Caco-2 (cell line): ENCODE results near the gene POFUT1. TPM values are rescaled to one million over a fixed set of nuclear protein-coding genes. Genes with fewer than 3 reads are reported as not detected.

Experiments used
- BruUV-seq: library from RNA; stranded (reverse); fragments of 400-500 nt; replicated peaks from 2 replicates; lab custom pipeline; 2021; lab: Mats Ljungman, UMichigan
- CTCF ChIA-PET: fragments of 300-600 bp; sonication (Branson Sonifier 250); formaldehyde crosslinking; loops from one replicate; lab custom pipeline; 2022; ENCODE audit warnings: antibody characterized with exemption; lab: Charles Lee
- POLR2A ChIA-PET: fragments of 300-600 bp; sonication (Branson Sonifier 250); formaldehyde crosslinking; loops from one replicate; lab custom pipeline; 2022; ENCODE audit warnings: antibody characterized with exemption; lab: Charles Lee
- DNase-seq, 2 experiments: peaks; one replicate each; pipeline versions ENCODE4 v3.0.0 to v3.0.0-alpha.2; 2020 to 2022
- H3K27me3 ChIP-seq: replicated peaks from 2 replicates; pipeline ENCODE4 v1.6.0; 2011; ENCODE audit warnings: low read length; ENCODE audit not compliant: control insufficient read depth, insufficient read depth
- H3K36me3 ChIP-seq: 2 replicates; pipeline ENCODE4 v1.5.1; 2011; ENCODE audit warnings: low read length; ENCODE audit not compliant: control insufficient read depth, insufficient read depth
- H3K4me1 ChIP-seq: fragments of 250-450 bp; sonication (Bioruptor Pico); 2 replicates; pipeline ENCODE4 v1.5.1; 2020; ENCODE audit warnings: mild to moderate bottlenecking
- H3K4me3 ChIP-seq: 2 replicates; pipeline ENCODE4 v1.5.1; 2011; ENCODE audit warnings: low read depth, mild to moderate bottlenecking, control low read depth, low read length
- H3K9me3 ChIP-seq: fragments of 250-450 bp; sonication (Bioruptor Pico); 2 replicates; pipeline ENCODE4 v1.5.1; 2020; ENCODE audit warnings: mild to moderate bottlenecking, moderate library complexity
- H3K27ac Mint-ChIP-seq: one replicate; pipeline ENCODE4 v1.8.0; 2022; ENCODE audit warnings: mixed read lengths; ENCODE audit not compliant: unreplicated experiment
- H3K27me3 Mint-ChIP-seq: one replicate; pipeline ENCODE4 v1.8.0; 2022; ENCODE audit warnings: mixed read lengths; ENCODE audit not compliant: insufficient read depth, unreplicated experiment
- H3K36me3 Mint-ChIP-seq: one replicate; pipeline ENCODE4 v1.8.0; 2022; ENCODE audit warnings: mild to moderate bottlenecking, mixed read lengths; ENCODE audit not compliant: insufficient read depth, unreplicated experiment
- H3K4me1 Mint-ChIP-seq: one replicate; pipeline ENCODE4 v1.8.0; 2022; ENCODE audit warnings: low read depth, mixed read lengths; ENCODE audit not compliant: unreplicated experiment
- H3K4me3 Mint-ChIP-seq: one replicate; pipeline ENCODE4 v1.8.0; 2022; ENCODE audit warnings: mild to moderate bottlenecking, moderate library complexity, mixed read lengths; ENCODE audit not compliant: unreplicated experiment
- H3K9me3 Mint-ChIP-seq: one replicate; pipeline ENCODE4 v1.8.0; 2022; ENCODE audit warnings: mixed read lengths; ENCODE audit not compliant: unreplicated experiment
- intact Hi-C: fragments of 100-400 bp; cut with micrococcal nuclease; formaldehyde crosslinking; loops from one replicate; pipeline ENCODE4 v1.10.0; 2022; ENCODE audit not compliant: unreplicated experiment
- total RNA-seq: library from RNA; stranded (reverse); gene quantifications from 2 replicates; pipeline ENCODE4 v1.2.3, GENCODE V29; 2022
- TF ChIP-seq, protein P1 (sequence below), 2 experiments: fragments of 200-600 bp in 1 of 2; IDR thresholded peaks; 1 replicate in 1 of 2; 2 replicates in 1 of 2; pipeline versions ENCODE4 v1.5.1 to v1.8.0; 2011 to 2022; ENCODE audit warnings: antibody characterized with exemption in 1 of 2, control low read depth in 1 of 2, inconsistent platforms in 1 of 2, low read depth in 1 of 2, low read length in 1 of 2, mild to moderate bottlenecking in 1 of 2, moderate library complexity in 1 of 2; ENCODE audit not compliant: insufficient read depth in 1 of 2, severe bottlenecking in 1 of 2, unreplicated experiment in 1 of 2

Gene POFUT1
- total RNA-seq, 1 experiment from 2014 or later = 158 TPM

DNA sequence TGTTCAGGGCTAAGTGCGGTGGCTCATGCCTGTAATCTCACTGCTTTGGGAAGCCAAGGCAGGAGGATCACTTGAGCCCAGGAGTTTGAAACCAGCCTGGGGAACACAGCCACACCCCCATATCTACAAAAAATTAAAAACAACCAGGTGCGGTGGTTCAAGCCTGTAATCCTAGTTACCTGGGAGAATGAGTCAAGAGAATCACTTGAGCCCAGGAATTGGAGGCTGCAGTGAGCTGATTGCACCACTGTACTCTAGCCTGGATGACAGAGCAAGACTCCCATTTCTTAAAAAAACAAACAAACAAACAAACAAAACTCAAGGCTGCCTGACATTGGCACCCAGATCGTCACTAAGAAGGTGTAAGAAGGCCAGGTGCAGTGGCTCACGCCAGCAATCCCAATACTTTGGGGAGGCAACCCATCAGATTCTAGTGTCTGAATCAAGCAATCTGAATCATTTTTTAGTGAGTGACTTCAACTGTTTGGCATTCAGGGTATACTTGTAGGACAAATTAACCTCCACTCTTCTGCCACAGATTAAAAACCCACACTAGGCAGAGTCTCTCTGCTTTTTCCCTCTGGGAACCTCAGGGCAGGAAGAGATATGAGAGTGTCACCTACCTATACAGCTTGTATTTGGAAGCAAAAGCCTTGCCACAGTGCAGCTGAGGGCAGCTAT lies 6.2 kb upstream of the POFUT1 start:
- no peak overlapping the region for H3K27ac Mint-ChIP-seq

DNA sequence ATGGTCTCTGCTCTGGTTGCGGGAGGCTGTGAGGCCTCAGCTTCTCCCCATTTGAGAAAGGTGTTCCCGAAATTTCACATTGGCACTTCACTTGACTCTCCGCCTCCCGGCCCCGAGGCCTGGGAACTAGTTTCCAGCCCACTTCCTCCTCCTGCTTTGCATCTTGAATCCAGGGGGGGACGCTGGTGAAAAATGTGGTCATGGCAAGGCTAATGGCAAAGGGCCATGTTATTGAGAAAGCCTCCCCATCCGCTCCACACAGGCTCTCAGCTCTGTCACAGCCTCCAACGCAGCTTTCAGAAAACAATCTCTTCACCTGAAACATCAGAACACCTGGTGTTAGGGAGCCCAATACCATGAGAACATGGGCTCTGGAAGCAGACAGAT lies 5.7 kb upstream of the POFUT1 start:
- H3K36me3 ChIP-seq = peaks cover 14% of the 10 kb centered on the region
- H3K4me1 Mint-ChIP-seq = peaks cover 38% of the 10 kb centered on the region
- intact Hi-C loops = no loop called here
- peaks cover 97% of the 10 kb centered on the region for H3K36me3 Mint-ChIP-seq
- no peaks in the 10 kb centered on the region for H3K27me3 Mint-ChIP-seq
- TF ChIP-seq, protein P1, sequence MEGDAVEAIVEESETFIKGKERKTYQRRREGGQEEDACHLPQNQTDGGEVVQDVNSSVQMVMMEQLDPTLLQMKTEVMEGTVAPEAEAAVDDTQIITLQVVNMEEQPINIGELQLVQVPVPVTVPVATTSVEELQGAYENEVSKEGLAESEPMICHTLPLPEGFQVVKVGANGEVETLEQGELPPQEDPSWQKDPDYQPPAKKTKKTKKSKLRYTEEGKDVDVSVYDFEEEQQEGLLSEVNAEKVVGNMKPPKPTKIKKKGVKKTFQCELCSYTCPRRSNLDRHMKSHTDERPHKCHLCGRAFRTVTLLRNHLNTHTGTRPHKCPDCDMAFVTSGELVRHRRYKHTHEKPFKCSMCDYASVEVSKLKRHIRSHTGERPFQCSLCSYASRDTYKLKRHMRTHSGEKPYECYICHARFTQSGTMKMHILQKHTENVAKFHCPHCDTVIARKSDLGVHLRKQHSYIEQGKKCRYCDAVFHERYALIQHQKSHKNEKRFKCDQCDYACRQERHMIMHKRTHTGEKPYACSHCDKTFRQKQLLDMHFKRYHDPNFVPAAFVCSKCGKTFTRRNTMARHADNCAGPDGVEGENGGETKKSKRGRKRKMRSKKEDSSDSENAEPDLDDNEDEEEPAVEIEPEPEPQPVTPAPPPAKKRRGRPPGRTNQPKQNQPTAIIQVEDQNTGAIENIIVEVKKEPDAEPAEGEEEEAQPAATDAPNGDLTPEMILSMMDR (IDR thresholded peaks at IDR 0.05; ENCODE audit: insufficient read depth in 1 of 2, low read depth in 1 of 2, low read length in 1 of 2, severe bottlenecking in 1 of 2, unreplicated experiment in 1 of 2) = no peak
- no peaks in the 10 kb centered on the region for H3K9me3 ChIP-seq
- H3K4me3 ChIP-seq = no peak overlapping the region
- peaks cover 38% of the 10 kb centered on the region for H3K4me1 ChIP-seq
- H3K9me3 Mint-ChIP-seq = no peaks in the 10 kb centered on the region
- BruUV-seq = no TSS peak
- ChIA-PET CTCF (no interaction called here), POLR2A (interaction anchor here (0.5 kb wide), 1 partner anchor 195 kb away, joined by 5 read pairs; no protein-coding TSS in a partner anchor)
- H3K4me3 Mint-ChIP-seq = no peak overlapping the region
- no peak for DNase-seq
- no peaks in the 10 kb centered on the region for H3K27me3 ChIP-seq
- no peak overlapping the region for H3K27ac Mint-ChIP-seq

More for the DNA sequence above, 6.2 kb upstream of the POFUT1 start:
- H3K4me1 Mint-ChIP-seq = peaks cover 38% of the 10 kb centered on the region
- BruUV-seq = no TSS peak
- peaks cover 97% of the 10 kb centered on the region for H3K36me3 Mint-ChIP-seq
- Histone ChIP-seq H3K4me3 (no peak overlapping the region), H3K36me3 (peaks cover 18% of the 10 kb centered on the region), H3K9me3 (no peaks in the 10 kb centered on the region), H3K27me3 (no peaks in the 10 kb centered on the region), H3K4me1 (peaks cover 35% of the 10 kb centered on the region)
- no peak for DNase-seq
- POLR2A ChIA-PET = interaction anchor here (0.5 kb wide), 1 partner anchor 195 kb away, joined by 5 read pairs; no protein-coding TSS in a partner anchor
- TF ChIP-seq, protein P1 (IDR thresholded peaks at IDR 0.05; ENCODE audit: insufficient read depth in 1 of 2, low read depth in 1 of 2, low read length in 1 of 2, severe bottlenecking in 1 of 2, unreplicated experiment in 1 of 2) = no peak
- no peaks in the 10 kb centered on the region for H3K9me3 Mint-ChIP-seq
- CTCF ChIA-PET = no interaction called here
- intact Hi-C loops = no loop called here
- no peaks in the 10 kb centered on the region for H3K27me3 Mint-ChIP-seq
- H3K4me3 Mint-ChIP-seq = no peak overlapping the region

GRCh38 chr20:32203356-32204204 lies 4.1 kb upstream of the POFUT1 start:
- Mint-ChIP-seq H3K36me3 (peaks cover 87% of the 10 kb centered on the region), H3K9me3 (no peaks in the 10 kb centered on the region), H3K27me3 (no peaks in the 10 kb centered on the region), H3K4me1 (peaks cover 38% of the 10 kb centered on the region), H3K4me3 (peak overlapping the region; percentile 92), H3K27ac (peak overlapping the region; percentile 89)
- Histone ChIP-seq H3K36me3 (peaks cover 12% of the 10 kb centered on the region), H3K4me1 (peaks cover 38% of the 10 kb centered on the region), H3K9me3 (no peaks in the 10 kb centered on the region), H3K4me3 (no peak overlapping the region), H3K27me3 (no peaks in the 10 kb centered on the region)
- intact Hi-C loops = loop anchor here (2.0 kb wide), 1 partner anchor 53 kb away; no protein-coding TSS in a partner anchor
- TF ChIP-seq, protein P1 (IDR thresholded peaks at IDR 0.05; ENCODE audit: insufficient read depth in 1 of 2, low read depth in 1 of 2, low read length in 1 of 2, severe bottlenecking in 1 of 2, unreplicated experiment in 1 of 2) = no peak
- ChIA-PET POLR2A (no interaction called here), CTCF (no interaction called here)
- BruUV-seq = no TSS peak
- no peak for DNase-seq
